Activated CD4-positive, alpha-beta T cell treated with anti-CD3 and anti-CD28 coated beads, Interleukin-10, Interleukin-2, amounts not matched to agents 100 ng/mL and 50 ng/mL, durations not matched to agents 16 hours and 8 hours (primary cell): ENCODE results near the gene CPT2.
"Not testable (repeated sequence)": the region's sequence is repeated elsewhere in the genome, so short reads cannot be mapped to it uniquely, and the experiment has no call there.

Experiments
- DNase-seq: peaks from one replicate; pipeline ENCODE4 v3.0.0-alpha.2; 2020

CPT2 gene

GRCh38 chr1:53182716-53183094 lies 13.9 kb upstream of the CPT2 start:
- DNase-seq = no peak

- DNase-seq = no peak
Observed at GRCh38 chr1:53183095-53183990, 13.3 kb upstream of the CPT2 start.

- DNase-seq = not testable (repeated sequence)
Observed at GRCh38 chr1:53185955-53186297, 10.7 kb upstream of the CPT2 start.

- no peak for DNase-seq
Observed at GRCh38 chr1:53186533-53186932, 10.1 kb upstream of the CPT2 start.

GRCh38 chr1:53187401-53187800 lies 9.2 kb upstream of the CPT2 start:
- DNase-seq = no peak

- peak; percentile 18 for DNase-seq
Observed at GRCh38 chr1:53188099-53188498, 8.5 kb upstream of the CPT2 start.

- DNase-seq = no peak
Observed at GRCh38 chr1:53189061-53189460, 7.6 kb upstream of the CPT2 start.

GRCh38 chr1:53190210-53190611 lies 6.4 kb upstream of the CPT2 start:
- DNase-seq = no peak

- DNase-seq = no peak
Observed at GRCh38 chr1:53195246-53196016, 1.2 kb upstream of the CPT2 start.

- DNase-seq = no peak
Observed at GRCh38 chr1:53196017-53196484, 573 bp upstream of the CPT2 start.

- no peak for DNase-seq
Observed at GRCh38 chr1:53197291-53198200, 922 bp downstream of the CPT2 start.

- no peak for DNase-seq
Observed at GRCh38 chr1:53198241-53198651, 1.6 kb downstream of the CPT2 start.

- DNase-seq = no peak
Observed at GRCh38 chr1:53203466-53203865, 6.8 kb downstream of the CPT2 start.

- not testable (repeated sequence) for DNase-seq
Observed at GRCh38 chr1:53205496-53205895, 8.9 kb downstream of the CPT2 start.

- peak; percentile 11 for DNase-seq
Observed at GRCh38 chr1:53206083-53206685, 9.6 kb downstream of the CPT2 start.

- no peak for DNase-seq
Observed at GRCh38 chr1:53206735-53207379, 10.2 kb downstream of the CPT2 start.

GRCh38 chr1:53207726-53208125 lies 11.1 kb downstream of the CPT2 start:
- no peak for DNase-seq

- DNase-seq = no peak
Observed at GRCh38 chr1:53210352-53210751, 13.7 kb downstream of the CPT2 start.

GRCh38 chr1:53210954-53211353 lies 14.3 kb downstream of the CPT2 start:
- no peak for DNase-seq

GRCh38 chr1:53214376-53214940 lies 17.8 kb downstream of the CPT2 start:
- DNase-seq = no peak

- DNase-seq = no peak
Observed at GRCh38 chr1:53218201-53218600, 21.6 kb downstream of the CPT2 start.

- DNase-seq = no peak
Observed at GRCh38 chr1:53219711-53220110, 23.1 kb downstream of the CPT2 start.
